ENCODE results near the gene LRRC1. TPM values are rescaled to one million over a fixed set of nuclear protein-coding genes. Genes with fewer than 3 reads are reported as not detected.

The LRRC1 gene
- total RNA-seq, 4 donors from 2014 or later: 71.0 to 151 (median 91.6) TPM

DNA sequence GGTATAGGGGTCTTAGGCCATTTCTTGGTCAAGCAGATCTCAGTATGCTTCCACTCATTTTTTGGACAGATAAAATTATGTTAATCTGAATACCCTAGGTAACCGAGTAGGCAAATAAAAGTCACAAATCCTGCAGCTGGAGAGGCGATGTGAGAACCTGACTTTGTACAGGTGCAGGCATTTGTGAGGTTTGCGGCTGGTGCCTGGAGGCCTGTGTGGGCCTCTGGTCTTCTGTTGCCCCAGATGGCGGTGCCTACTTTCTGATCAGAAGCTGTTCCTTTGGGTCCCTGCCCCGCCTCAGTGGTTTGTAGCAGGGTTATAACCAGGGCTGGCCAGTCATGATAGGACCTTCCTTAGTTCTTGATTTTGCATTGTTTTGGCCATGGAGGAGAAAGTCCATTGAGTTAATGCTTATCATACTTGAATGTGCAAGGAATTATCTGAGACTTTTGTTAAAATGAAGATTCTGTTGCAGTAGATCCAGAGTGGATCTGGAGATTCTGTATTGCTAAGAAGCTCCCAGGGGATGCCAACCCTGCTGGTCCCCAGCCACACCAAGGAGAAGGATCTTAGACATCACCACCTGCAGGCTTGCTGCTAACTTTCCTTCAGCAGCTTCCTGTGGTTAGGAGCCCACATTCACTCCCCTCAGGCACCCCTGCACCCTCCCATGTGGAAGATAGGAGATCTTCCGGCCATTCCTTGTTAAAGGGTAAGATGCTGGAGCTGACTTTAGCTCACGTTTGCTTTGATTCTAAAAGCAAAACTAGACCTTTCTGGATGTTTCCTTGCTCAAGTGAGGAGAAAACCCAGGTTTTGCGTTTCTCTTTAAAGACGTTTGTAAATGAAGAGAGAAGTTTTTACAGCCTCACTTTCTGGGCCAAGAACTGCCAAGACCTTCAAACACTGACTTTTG is 50.7 kb downstream of the LRRC1 start:
- Histone ChIP-seq H3K9me3 (no peaks in the 10 kb centered on the region), H3K4me1 (no peaks in the 10 kb centered on the region), H3K27ac (no peak overlapping the region), H3K27me3 (no peaks in the 10 kb centered on the region), H3K36me3 (no peaks in the 10 kb centered on the region), H3K4me3 (no peak overlapping the region)
- WGBS, 2 donors (ENCODE audit: low coverage in 1 of 2): 78 to 86% methylated on average over 4 to 9 of the region's 9 CpGs
- in situ Hi-C loops (cut with MboI; ENCODE audit: low pct_ligation_motif_present in 1 of 4, low pct_unique_long_range_greater_than_20kb in 1 of 4, low sequenced_read_pairs in 3 of 4): no loop called here
- no peak for DNase-seq
- no peak for TF ChIP-seq CTCF (IDR thresholded peaks at IDR 0.05)
- TF ChIP-seq EP300 (IDR thresholded peaks at IDR 0.05; ENCODE audit: low read depth): no peak
- no peak for TF ChIP-seq POLR2AphosphoS5 (IDR thresholded peaks at IDR 0.05)
- TF ChIP-seq POLR2A (IDR thresholded peaks at IDR 0.05): no peak
- intact Hi-C loops (cut with DNase I; ENCODE audit: low total_unique reads): no loop called here

DNA sequence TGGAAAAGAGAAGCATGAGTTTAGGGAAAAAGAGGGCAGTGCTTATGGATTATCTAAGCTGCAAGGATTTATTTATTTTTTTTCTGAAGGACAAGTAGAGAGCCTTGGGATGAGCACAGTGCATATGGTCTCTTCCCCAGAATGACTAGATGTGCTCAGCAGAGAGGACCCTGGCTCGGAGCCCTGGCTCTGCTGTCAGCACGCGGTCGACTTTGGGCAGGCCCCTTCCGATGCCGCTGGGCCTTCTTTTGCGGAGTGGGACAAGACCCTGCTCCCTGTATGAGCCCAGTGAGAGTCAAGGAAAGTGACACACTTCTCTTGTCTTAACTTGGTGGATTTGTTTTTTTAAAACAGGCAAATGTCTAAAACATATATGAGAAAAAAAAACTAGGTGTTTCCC is 51.4 kb downstream of the LRRC1 start:
- Histone ChIP-seq H3K27ac (no peak overlapping the region), H3K36me3 (no peaks in the 10 kb centered on the region), H3K4me3 (no peak overlapping the region), H3K27me3 (no peaks in the 10 kb centered on the region), H3K9me3 (no peaks in the 10 kb centered on the region), H3K4me1 (no peaks in the 10 kb centered on the region)
- intact Hi-C loops (cut with DNase I; ENCODE audit: low total_unique reads): no loop called here
- no peak for TF ChIP-seq CTCF (IDR thresholded peaks at IDR 0.05)
- no peak for TF ChIP-seq POLR2AphosphoS5 (IDR thresholded peaks at IDR 0.05)
- TF ChIP-seq POLR2A (IDR thresholded peaks at IDR 0.05): no peak
- no peak for TF ChIP-seq EP300 (IDR thresholded peaks at IDR 0.05; ENCODE audit: low read depth)
- 71 to 80% methylated on average over 7 of the region's 7 CpGs for WGBS, 2 donors (ENCODE audit: low coverage in 1 of 2)
- no peak for DNase-seq
- in situ Hi-C loops (cut with MboI; ENCODE audit: low pct_ligation_motif_present in 1 of 4, low pct_unique_long_range_greater_than_20kb in 1 of 4, low sequenced_read_pairs in 3 of 4): no loop called here

- intact Hi-C loops (cut with DNase I; ENCODE audit: low total_unique reads): no loop called here
- 85 to 90% methylated on average over 3 to 4 of the region's 4 CpGs for WGBS, 2 donors (ENCODE audit: low coverage in 1 of 2)
- in situ Hi-C loops (cut with MboI; ENCODE audit: low pct_ligation_motif_present in 1 of 4, low pct_unique_long_range_greater_than_20kb in 1 of 4, low sequenced_read_pairs in 3 of 4): no loop called here
- H3K9me3 ChIP-seq: no peaks in the 10 kb centered on the region
- H3K4me3 ChIP-seq: no peak overlapping the region
- no peak overlapping the region for H3K27ac ChIP-seq
- H3K4me1 ChIP-seq: no peaks in the 10 kb centered on the region
- no peaks in the 10 kb centered on the region for H3K36me3 ChIP-seq
- no peak for TF ChIP-seq POLR2A (IDR thresholded peaks at IDR 0.05)
- no peak for TF ChIP-seq EP300 (IDR thresholded peaks at IDR 0.05; ENCODE audit: low read depth)
- TF ChIP-seq CTCF (IDR thresholded peaks at IDR 0.05): no peak
- TF ChIP-seq POLR2AphosphoS5 (IDR thresholded peaks at IDR 0.05): no peak
- no peak for DNase-seq
- no peaks in the 10 kb centered on the region for H3K27me3 ChIP-seq
These were observed 53.0 kb downstream of the LRRC1 start for GRCh38 chr6:53847796-53848314.

DNA sequence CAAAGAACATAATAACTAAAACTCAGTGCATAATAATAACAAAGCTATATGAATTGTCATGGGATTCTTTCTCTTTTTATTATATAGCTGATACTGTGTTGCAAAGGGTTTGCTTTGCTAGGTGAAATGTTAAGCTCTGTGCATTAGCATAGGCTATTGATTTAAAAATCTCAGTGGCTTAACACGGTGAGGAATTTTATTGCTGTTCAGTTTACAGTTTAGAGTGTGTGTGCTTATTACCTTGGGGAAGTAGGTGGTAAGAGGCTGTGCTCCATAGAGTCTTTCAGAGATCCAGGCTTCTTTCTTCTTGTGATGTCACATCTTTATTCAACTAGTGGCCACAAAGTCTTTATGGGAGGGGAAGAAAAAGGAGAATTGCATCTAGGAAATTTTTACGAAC is 55.7 kb downstream of the LRRC1 start:
- intact Hi-C loops (cut with DNase I; ENCODE audit: low total_unique reads) (no loop called here), in situ Hi-C loops (cut with MboI; ENCODE audit: low pct_ligation_motif_present in 1 of 4, low pct_unique_long_range_greater_than_20kb in 1 of 4, low sequenced_read_pairs in 3 of 4) (no loop called here)
- Histone ChIP-seq H3K4me1 (peaks cover 0 to 12% (median 0%) of the 10 kb centered on the region in 4 donors), H3K27me3 (no peaks in the 10 kb centered on the region), H3K27ac (no peak overlapping the region), H3K36me3 (no peaks in the 10 kb centered on the region), H3K4me3 (no peak overlapping the region), H3K9me3 (no peaks in the 10 kb centered on the region)
- TF ChIP-seq CTCF (IDR thresholded peaks at IDR 0.05) (no peak), POLR2AphosphoS5 (IDR thresholded peaks at IDR 0.05) (no peak), EP300 (IDR thresholded peaks at IDR 0.05; ENCODE audit: low read depth) (no peak), POLR2A (IDR thresholded peaks at IDR 0.05) (no peak)
- DNase-seq: no peak
- WGBS, 2 donors (ENCODE audit: low coverage in 1 of 2): 60% methylated on average over 2 of the region's 2 CpGs
